NCI-H1105 (cell line): ENCODE results near the gene CCDC40.

Experiments used
- DNase-seq: peaks from one replicate; lab custom pipeline; 2025; lab: John Stamatoyannopoulos, UW

The CCDC40 gene

GRCh38 chr17:80101946-80102663 lies 65.7 kb downstream of the CCDC40 start:
- no peak for DNase-seq

GRCh38 chr17:80102664-80103448 lies 66.4 kb downstream of the CCDC40 start:
- no peak for DNase-seq

DNA sequence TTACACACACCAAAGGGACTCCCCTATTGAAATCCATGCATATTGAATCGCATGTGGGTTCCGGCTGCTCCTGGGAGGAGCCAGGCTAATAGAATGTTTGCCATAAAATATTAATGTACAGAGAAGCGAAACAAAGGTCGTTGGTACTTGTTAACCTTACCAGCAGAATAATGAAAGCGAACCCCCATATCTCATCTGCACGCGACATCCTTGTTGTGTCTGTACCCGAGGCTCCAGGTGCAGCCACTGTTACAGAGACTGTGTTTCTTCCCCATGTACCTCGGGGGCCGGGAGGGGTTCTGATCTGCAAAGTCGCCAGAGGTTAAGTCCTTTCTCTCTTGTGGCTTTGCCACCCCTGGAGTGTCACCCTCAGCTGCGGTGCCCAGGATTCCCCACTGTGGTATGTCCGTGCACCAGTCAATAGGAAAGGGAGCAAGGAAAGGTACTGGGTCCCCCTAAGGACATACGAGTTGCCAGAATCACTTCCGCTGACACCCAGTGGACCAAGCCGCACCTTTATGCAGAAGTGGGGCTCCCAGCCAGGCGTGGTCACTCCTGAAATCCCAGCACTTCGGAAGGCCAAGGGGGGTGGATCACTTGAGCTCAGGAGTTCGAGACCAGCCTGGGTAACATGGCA lies 67.1 kb downstream of the CCDC40 start:
- no peak for DNase-seq

- peak; percentile 5 for DNase-seq
Observed at GRCh38 chr17:80104321-80104955, 68.0 kb downstream of the CCDC40 start.

- no peak for DNase-seq
Observed at GRCh38 chr17:80104956-80105375, 68.5 kb downstream of the CCDC40 start.

- DNase-seq = no peak
Observed at GRCh38 chr17:80105762-80106161, 69.3 kb downstream of the CCDC40 start.

DNA sequence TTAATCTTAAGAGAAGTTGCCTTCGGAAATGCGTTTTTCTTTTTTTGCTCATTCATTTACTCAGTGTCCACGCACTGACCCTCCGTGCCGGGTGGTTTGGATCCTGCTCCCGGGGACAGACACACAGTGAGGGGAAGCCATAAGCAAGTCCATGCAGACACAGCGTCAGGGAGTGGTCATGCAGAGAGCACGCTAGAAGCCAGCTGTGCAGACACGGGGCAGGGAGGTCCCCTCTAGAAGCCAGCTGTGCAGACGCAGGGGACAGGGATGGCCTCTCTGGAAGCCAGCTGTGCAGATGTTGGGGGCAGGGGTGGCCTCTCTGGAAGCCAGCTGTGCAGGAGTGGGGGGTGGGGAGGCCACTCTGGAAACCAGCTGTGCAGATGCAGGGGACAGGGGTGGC lies 69.7 kb downstream of the CCDC40 start:
- DNase-seq = no peak

GRCh38 chr17:80106751-80107150 lies 70.3 kb downstream of the CCDC40 start:
- DNase-seq = no peak

GRCh38 chr17:80107231-80108021 lies 71.0 kb downstream of the CCDC40 start:
- no peak for DNase-seq

GRCh38 chr17:80108036-80108971 lies 71.9 kb downstream of the CCDC40 start:
- no peak for DNase-seq

GRCh38 chr17:80109066-80109660 lies 72.7 kb downstream of the CCDC40 start:
- no peak for DNase-seq

DNA sequence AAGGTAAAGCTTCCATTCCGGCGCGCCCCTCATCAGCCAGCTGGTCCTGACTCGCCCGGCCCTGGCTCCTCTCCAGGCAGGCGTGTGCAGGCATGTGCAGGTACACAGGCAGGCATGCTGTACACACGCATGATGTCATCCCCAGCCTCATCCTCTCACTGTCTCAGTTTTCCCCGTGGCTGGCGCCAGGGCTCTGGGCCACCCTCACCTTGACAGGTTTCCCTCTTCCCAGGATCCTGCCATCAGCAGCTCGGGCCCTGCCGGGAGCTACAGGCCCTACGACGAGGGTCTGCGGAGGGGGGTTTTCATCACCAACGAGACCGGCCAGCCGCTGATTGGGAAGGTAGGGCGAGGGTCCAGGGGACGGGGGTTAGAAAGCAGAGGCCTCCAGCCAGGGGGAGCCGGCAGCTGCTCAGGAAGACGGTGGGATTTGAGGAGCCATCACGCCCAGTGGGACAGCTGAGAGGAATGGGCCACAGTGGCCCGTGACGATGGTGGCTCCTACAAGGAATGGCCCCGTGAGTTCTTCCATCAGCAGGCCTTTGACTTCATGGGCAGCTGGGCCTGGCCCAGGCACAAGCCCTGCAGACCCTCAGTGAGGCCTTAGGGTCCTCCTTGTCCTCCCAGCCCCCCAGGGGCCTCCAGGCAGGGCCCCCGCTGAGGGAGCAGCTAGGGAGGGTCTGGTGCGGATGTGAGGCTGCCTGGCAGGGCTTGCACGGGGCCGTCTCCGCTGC lies 73.4 kb downstream of the CCDC40 start:
- peak; percentile 86 for DNase-seq

DNA sequence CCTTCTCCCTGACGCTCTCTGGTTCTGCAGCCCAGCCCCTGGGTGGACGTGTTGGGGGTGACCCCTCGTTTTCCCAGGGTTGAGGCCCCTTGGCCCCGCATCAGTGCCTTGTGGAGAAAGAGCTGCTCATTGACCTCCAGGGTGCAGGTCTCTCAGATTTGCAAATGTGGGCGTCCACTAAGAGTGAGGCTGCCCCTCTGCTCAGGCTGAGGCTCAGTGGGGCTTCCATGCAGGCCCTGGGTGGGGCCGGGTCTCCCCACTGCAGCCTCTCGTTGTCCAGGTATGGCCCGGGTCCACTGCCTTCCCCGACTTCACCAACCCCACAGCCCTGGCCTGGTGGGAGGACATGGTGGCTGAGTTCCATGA lies 74.0 kb downstream of the CCDC40 start:
- no peak for DNase-seq

DNA sequence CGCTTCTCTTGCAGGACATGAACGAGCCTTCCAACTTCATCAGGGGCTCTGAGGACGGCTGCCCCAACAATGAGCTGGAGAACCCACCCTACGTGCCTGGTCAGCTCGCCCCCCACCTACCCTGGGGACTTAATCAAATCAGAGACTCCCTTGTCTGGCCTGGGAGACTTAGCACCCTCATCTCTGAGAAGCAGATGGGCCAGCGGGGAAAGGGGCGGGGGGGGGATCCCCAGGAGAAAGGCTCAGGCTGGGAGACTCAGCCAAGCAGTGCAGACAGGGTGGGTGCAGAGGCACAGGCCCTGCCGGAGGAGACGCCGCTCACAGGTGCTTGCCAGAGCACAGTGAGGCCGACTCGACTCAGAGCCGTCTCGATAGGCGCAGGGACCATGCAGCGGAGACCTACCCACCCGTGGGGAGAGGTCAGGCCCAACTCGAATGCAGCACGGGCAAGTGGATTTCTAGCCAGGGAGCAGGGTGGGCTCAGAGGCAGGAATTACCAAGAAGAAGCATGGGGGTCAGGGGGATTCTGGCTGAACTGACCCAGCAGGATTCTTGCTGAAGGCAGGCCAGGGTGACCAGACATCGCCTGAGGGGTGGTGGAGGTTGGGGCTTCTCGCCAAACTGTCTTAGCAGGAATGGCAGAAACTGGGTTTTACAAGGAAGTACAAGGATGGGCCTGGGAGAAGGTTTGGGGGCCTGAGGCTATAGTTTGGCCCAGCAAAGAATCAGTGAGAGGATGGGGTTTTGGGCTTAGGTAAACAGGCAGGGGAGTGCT lies 74.7 kb downstream of the CCDC40 start:
- no peak for DNase-seq

DNA sequence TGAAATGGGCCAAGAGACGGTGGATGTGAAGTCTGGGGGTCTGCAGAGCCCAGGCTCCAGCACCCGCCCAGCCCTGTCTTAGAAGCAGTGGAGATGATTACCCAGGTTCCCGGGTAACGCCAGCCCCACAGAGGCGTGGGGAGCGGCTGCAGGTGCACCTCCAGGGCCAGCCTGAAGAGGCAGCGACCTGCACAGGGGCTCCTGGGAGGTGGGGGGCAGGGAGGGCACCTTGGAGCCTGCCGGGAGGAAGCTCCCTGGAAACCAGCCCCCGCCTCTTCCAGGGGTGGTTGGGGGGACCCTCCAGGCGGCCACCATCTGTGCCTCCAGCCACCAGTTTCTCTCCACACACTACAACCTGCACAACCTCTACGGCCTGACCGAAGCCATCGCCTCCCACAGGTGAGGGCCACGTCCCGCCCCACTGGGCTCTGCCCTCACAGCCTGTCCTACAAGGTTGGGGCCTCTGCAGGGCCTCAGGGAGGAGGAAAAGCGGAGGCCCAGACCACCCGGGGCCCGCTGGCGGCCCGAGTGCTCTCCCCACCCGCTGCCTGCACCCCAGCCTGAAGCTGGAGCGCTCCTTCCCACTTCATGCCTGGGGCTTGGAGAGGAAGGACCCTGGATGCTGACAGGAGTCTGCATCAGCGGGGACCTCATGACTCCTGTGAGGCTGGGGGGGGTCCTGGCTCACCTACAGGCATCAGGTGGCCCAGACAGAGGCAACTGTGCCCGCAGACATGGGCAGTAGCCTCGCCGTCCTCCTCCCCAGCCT lies 75.4 kb downstream of the CCDC40 start:
- no peak for DNase-seq

- no peak for DNase-seq
Observed at GRCh38 chr17:80112471-80113032, 76.1 kb downstream of the CCDC40 start.

DNA sequence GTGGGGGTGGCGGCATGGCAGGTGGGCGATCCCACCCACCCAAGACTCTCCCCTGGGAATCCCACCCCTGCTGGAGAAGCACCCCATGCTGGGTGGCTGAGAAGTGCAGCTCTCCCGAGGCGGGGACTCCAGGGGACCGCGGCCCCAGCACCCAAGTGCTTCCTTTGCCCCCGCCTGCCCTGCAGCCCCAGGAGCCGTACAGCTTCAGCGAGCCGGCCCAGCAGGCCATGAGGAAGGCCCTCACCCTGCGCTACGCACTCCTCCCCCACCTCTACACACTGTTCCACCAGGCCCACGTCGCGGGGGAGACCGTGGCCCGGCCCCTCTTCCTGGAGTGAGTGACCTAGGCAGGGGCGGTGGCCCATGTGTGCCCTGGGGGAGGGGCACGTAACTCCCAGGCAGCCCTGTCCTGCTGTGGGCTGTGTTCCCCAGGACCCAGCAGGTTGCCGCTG lies 76.6 kb downstream of the CCDC40 start:
- DNase-seq = no peak

GRCh38 chr17:80114758-80115157 lies 78.3 kb downstream of the CCDC40 start:
- DNase-seq = no peak
